HL-60 (cell line): Measurements from ENCODE around the gene LGALS3.

Experiments used
- CTCF ChIP-seq: IDR thresholded peaks from one replicate; pipeline ENCODE4 v1.5.1; 2011; ENCODE audit warnings: low read length, control low read depth, inconsistent platforms; ENCODE audit not compliant: insufficient read depth
- GABPA ChIP-seq: IDR thresholded peaks from 2 replicates; pipeline ENCODE4 v1.6.1; 2012; ENCODE audit warnings: low read depth
- POLR2AphosphoS5 ChIP-seq: IDR thresholded peaks from 2 replicates; pipeline ENCODE4 v1.6.1; 2012; ENCODE audit warnings: low read depth
- SPI1 ChIP-seq: IDR thresholded peaks from 2 replicates; pipeline ENCODE4 v1.6.1; 2012; ENCODE audit warnings: low read depth, mild to moderate bottlenecking, borderline replicate concordance

- TF ChIP-seq CTCF (no peak), POLR2AphosphoS5 (no peak), GABPA (no peak), SPI1 (no peak)
Observed at GRCh38 chr14:55136885-55137786, 8.1 kb downstream of the LGALS3 start.
